Mesodermal cell (in vitro differentiated cells): ENCODE measurements around the gene HNRNPD.
"Not testable (repeated sequence)": the region's sequence is repeated elsewhere in the genome, so short reads cannot be mapped to it uniquely, and the experiment has no call there.

Source experiments
- H3K27ac ChIP-seq: 2 replicates; pipeline ENCODE4 v1.7.0; 2013; ENCODE audit warnings: mild to moderate bottlenecking, low read depth, low read length, moderate library complexity; ENCODE audit not compliant: severe bottlenecking
- H3K36me3 ChIP-seq: 2 replicates; pipeline ENCODE4 v1.7.1; 2013; ENCODE audit warnings: mild to moderate bottlenecking, low read length, moderate library complexity; ENCODE audit not compliant: control insufficient read depth, insufficient read depth
- H3K4me1 ChIP-seq: one replicate; pipeline ENCODE4 v1.7.1; 2013; ENCODE audit warnings: mild to moderate bottlenecking, low read length; ENCODE audit not compliant: insufficient read depth, control insufficient read depth, poor library complexity, severe bottlenecking
- H3K4me3 ChIP-seq: 2 replicates; pipeline ENCODE4 v1.7.0; 2013; ENCODE audit warnings: low read length, control low read depth, mild to moderate bottlenecking; ENCODE audit not compliant: insufficient read depth, poor library complexity, severe bottlenecking; ENCODE audit errors: extremely low read depth
- H3K9me3 ChIP-seq: 2 replicates; pipeline ENCODE4 v1.7.1; 2013; ENCODE audit warnings: mild to moderate bottlenecking, low read length, moderate library complexity; ENCODE audit not compliant: control insufficient read depth
- WGBS, 2 experiments: methylation state at CpG; one replicate each; pipeline ENCODE4 v1.1.5; 2013; ENCODE audit warnings: missing lambda C conversion rate in 2 of 2; ENCODE audit not compliant: insufficient coverage in 2 of 2; 5-methylcytosine and 5-hydroxymethylcytosine counted together

HNRNPD gene

GRCh38 chr4:82397527-82397926 lies 23.7 kb upstream of the HNRNPD start:
- Histone ChIP-seq H3K36me3 (no peaks in the 10 kb centered on the region), H3K4me3 (no peak overlapping the region), H3K9me3 (no peaks in the 10 kb centered on the region), H3K4me1 (no peaks in the 10 kb centered on the region), H3K27ac (no peak overlapping the region)
- WGBS, 2 experiments, result 97 to 100% methylated on average over 2 to 3 of the region's 3 CpGs

GRCh38 chr4:82394896-82395295 lies 21.1 kb upstream of the HNRNPD start:
- no peaks in the 10 kb centered on the region for H3K4me1 ChIP-seq
- no peak overlapping the region for H3K4me3 ChIP-seq
- 85 to 100% methylated on average over 2 of the region's 3 CpGs for WGBS, 2 experiments
- no peaks in the 10 kb centered on the region for H3K9me3 ChIP-seq
- no peaks in the 10 kb centered on the region for H3K36me3 ChIP-seq
- no peak overlapping the region for H3K27ac ChIP-seq

GRCh38 chr4:82390061-82390460 lies 16.3 kb upstream of the HNRNPD start:
- WGBS, 2 experiments, result 88 to 94% methylated on average over 8 to 9 of the region's 9 CpGs
- not testable (repeated sequence) for H3K36me3 ChIP-seq

GRCh38 chr4:82388405-82388804 lies 14.6 kb upstream of the HNRNPD start:
- no peaks in the 10 kb centered on the region for H3K4me1 ChIP-seq
- no peak overlapping the region for H3K4me3 ChIP-seq
- H3K36me3 ChIP-seq, result no peaks in the 10 kb centered on the region
- WGBS, 2 experiments, result 80% methylated on average over 1 of the region's 1 CpG; no CpG with 5 or more reads in 1 of the 2 experiments
- no peak overlapping the region for H3K27ac ChIP-seq
- H3K9me3 ChIP-seq, result no peaks in the 10 kb centered on the region

More at GRCh38 chr4:82390061-82390460, 16.3 kb upstream of the HNRNPD start:
- not testable (repeated sequence) for H3K4me1 ChIP-seq, H3K4me3 ChIP-seq, H3K9me3 ChIP-seq, H3K27ac ChIP-seq

GRCh38 chr4:82386312-82386711 lies 12.5 kb upstream of the HNRNPD start:
- not testable (repeated sequence) for H3K9me3 ChIP-seq, H3K27ac ChIP-seq, H3K4me3 ChIP-seq, H3K4me1 ChIP-seq, H3K36me3 ChIP-seq
- 100% methylated on average over 2 of the region's 8 CpGs; no CpG with 5 or more reads in 1 of the 2 experiments for WGBS, 2 experiments

- WGBS, 2 experiments, result 94 to 100% methylated on average over 1 to 2 of the region's 2 CpGs
- H3K4me3 ChIP-seq, result no peak overlapping the region
- no peaks in the 10 kb centered on the region for H3K4me1 ChIP-seq
- H3K9me3 ChIP-seq, result peaks cover 3% of the 10 kb centered on the region
- no peaks in the 10 kb centered on the region for H3K36me3 ChIP-seq
- no peak overlapping the region for H3K27ac ChIP-seq
Measured at GRCh38 chr4:82382751-82383150, 9.0 kb upstream of the HNRNPD start.

GRCh38 chr4:82381661-82382296 lies 8.0 kb upstream of the HNRNPD start:
- Histone ChIP-seq H3K36me3 (peaks cover 6% of the 10 kb centered on the region), H3K4me1 (no peaks in the 10 kb centered on the region), H3K9me3 (peaks cover 3% of the 10 kb centered on the region), H3K4me3 (no peak overlapping the region), H3K27ac (no peak overlapping the region)
- 80 to 93% methylated on average over 1 to 2 of the region's 2 CpGs for WGBS, 2 experiments

GRCh38 chr4:82381235-82381634 lies 7.4 kb upstream of the HNRNPD start:
- 89 to 100% methylated on average over 2 of the region's 3 CpGs for WGBS, 2 experiments
- H3K9me3 ChIP-seq, result peaks cover 3% of the 10 kb centered on the region
- H3K4me3 ChIP-seq, result no peak overlapping the region
- H3K36me3 ChIP-seq, result peaks cover 6% of the 10 kb centered on the region
- no peaks in the 10 kb centered on the region for H3K4me1 ChIP-seq
- H3K27ac ChIP-seq, result no peak overlapping the region

- Histone ChIP-seq H3K36me3 (peaks cover 6% of the 10 kb centered on the region), H3K4me3 (no peak overlapping the region), H3K4me1 (no peaks in the 10 kb centered on the region), H3K9me3 (peaks cover 3% of the 10 kb centered on the region), H3K27ac (no peak overlapping the region)
- 90 to 94% methylated on average over 3 of the region's 4 CpGs for WGBS, 2 experiments
Measured at GRCh38 chr4:82380831-82381230, 7.0 kb upstream of the HNRNPD start.

- H3K36me3 ChIP-seq, result peaks cover 6% of the 10 kb centered on the region
- WGBS, 2 experiments, result 83 to 93% methylated on average over 7 to 8 of the region's 9 CpGs
- H3K9me3 ChIP-seq, result peaks cover 3% of the 10 kb centered on the region
- no peak overlapping the region for H3K4me3 ChIP-seq
- H3K4me1 ChIP-seq, result no peaks in the 10 kb centered on the region
- no peak overlapping the region for H3K27ac ChIP-seq
Measured at GRCh38 chr4:82380344-82380743, 6.6 kb upstream of the HNRNPD start.

GRCh38 chr4:82376109-82376508 lies 2.3 kb upstream of the HNRNPD start:
- no peak overlapping the region for H3K4me3 ChIP-seq
- peaks cover 16% of the 10 kb centered on the region for H3K36me3 ChIP-seq
- H3K27ac ChIP-seq, result no peak overlapping the region
- H3K4me1 ChIP-seq, result no peaks in the 10 kb centered on the region
- 92 to 95% methylated on average over 4 of the region's 4 CpGs for WGBS, 2 experiments
- peaks cover 2% of the 10 kb centered on the region for H3K9me3 ChIP-seq
